HEK293T (cell line): ENCODE measurements around the gene ZSWIM3.

Experiments
- CTCF ChIA-PET: fragments of 350-600 bp; formaldehyde crosslinking; extraction: SDS; loops from one replicate; lab custom pipeline; 2021; ENCODE audit warnings: antibody characterized with exemption, inconsistent platforms; lab: Yijun Ruan, JAX
- POLR2A ChIA-PET: fragments of 350-600 bp; formaldehyde crosslinking; extraction: SDS; loops from one replicate; lab custom pipeline; 2020; ENCODE audit warnings: antibody characterized with exemption, inconsistent platforms; lab: Yijun Ruan, JAX
- DNase-seq: peaks from one replicate; pipeline ENCODE4 v3.0.0; 2012; ENCODE audit warnings: mixed read lengths; ENCODE audit errors: extremely low spot score
- ARNT ChIP-seq: fragments of 450-650 bp; IDR thresholded peaks from 2 replicates; pipeline ENCODE4 v1.6.1; 2017; ENCODE audit warnings: mild to moderate bottlenecking
- BHLHE40 ChIP-seq: fragments of 450-650 bp; IDR thresholded peaks from 2 replicates; pipeline ENCODE4 v1.6.1; 2016; ENCODE audit warnings: mild to moderate bottlenecking, moderate library complexity, borderline replicate concordance
- CTBP1 ChIP-seq: fragments of 450-650 bp; IDR thresholded peaks from 2 replicates; pipeline ENCODE4 v1.6.1; 2016; ENCODE audit warnings: borderline replicate concordance
- ELF4 ChIP-seq: fragments of 450-650 bp; IDR thresholded peaks from 2 replicates; pipeline ENCODE4 v1.6.1; 2017; ENCODE audit warnings: antibody characterized with exemption
- FOXA1 ChIP-seq: fragments of 450-650 bp; IDR thresholded peaks from 2 replicates; pipeline ENCODE4 v1.6.1; 2016; ENCODE audit warnings: mild to moderate bottlenecking
- FOXK2 ChIP-seq: fragments of 450-650 bp; IDR thresholded peaks from 2 replicates; pipeline ENCODE4 v1.6.1; 2016; ENCODE audit warnings: mild to moderate bottlenecking
- FOXM1 ChIP-seq: fragments of 450-650 bp; IDR thresholded peaks from 2 replicates; pipeline ENCODE4 v1.6.1; 2017; ENCODE audit warnings: mild to moderate bottlenecking, borderline replicate concordance
- HDGF ChIP-seq: fragments of 450-650 bp; IDR thresholded peaks from 2 replicates; pipeline ENCODE4 v1.6.1; 2017; ENCODE audit warnings: antibody characterized with exemption, borderline replicate concordance
- L3MBTL2 ChIP-seq: fragments of 450-650 bp; conservative IDR thresholded peaks from 2 replicates; pipeline ENCODE4 v1.6.1; 2016; ENCODE audit warnings: mild to moderate bottlenecking
- LEF1 ChIP-seq: fragments of 450-650 bp; IDR thresholded peaks from 2 replicates; pipeline ENCODE4 v1.6.1; 2017; ENCODE audit warnings: mild to moderate bottlenecking, borderline replicate concordance
- NFRKB ChIP-seq: fragments of 450-650 bp; IDR thresholded peaks from 2 replicates; pipeline ENCODE4 v1.6.1; 2016; ENCODE audit warnings: mild to moderate bottlenecking, moderate library complexity
- PKNOX1 ChIP-seq: fragments of 450-650 bp; IDR thresholded peaks from 2 replicates; pipeline ENCODE4 v1.6.1; 2016
- SP1 ChIP-seq: fragments of 450-650 bp; IDR thresholded peaks from 2 replicates; pipeline ENCODE4 v1.6.1; 2017
- SUZ12 ChIP-seq: fragments of 450-650 bp; IDR thresholded peaks from 2 replicates; pipeline ENCODE4 v1.6.1; 2016; ENCODE audit warnings: mild to moderate bottlenecking
- TARDBP ChIP-seq: fragments of 450-650 bp; IDR thresholded peaks from 2 replicates; pipeline ENCODE4 v1.6.1; 2016
- ZNF384 ChIP-seq: fragments of 450-650 bp; IDR thresholded peaks from 2 replicates; pipeline ENCODE4 v1.6.1; 2016

The ZSWIM3 gene

GRCh38 chr20:45887346-45887715 is 29.9 kb downstream of the ZSWIM3 start, which contains the start of gene SPATA25:
SPATA25 (minus strand) TSS chr20:45887622; CDS start chr20:45887590, 32 bp downstream.
- POLR2A ChIA-PET: no interaction called here
- CTCF ChIA-PET: no interaction called here
- no peak for DNase-seq
- no peak for TF ChIP-seq L3MBTL2
- no peak for TF ChIP-seq NFRKB
- no peak for TF ChIP-seq TARDBP
- no peak for TF ChIP-seq BHLHE40
- TF ChIP-seq FOXK2: no peak
- no peak for TF ChIP-seq SP1
- TF ChIP-seq ZNF384: no peak
- TF ChIP-seq ELF4: no peak
- no peak for TF ChIP-seq CTBP1
- no peak for TF ChIP-seq FOXM1
- TF ChIP-seq PKNOX1: no peak
- no peak for TF ChIP-seq HDGF
- TF ChIP-seq FOXA1: no peak
- TF ChIP-seq SUZ12: no peak
- TF ChIP-seq ARNT: no peak
- no peak for TF ChIP-seq LEF1

GRCh38 chr20:45888681-45889080 is 31.3 kb downstream of the ZSWIM3 start:
- TF ChIP-seq BHLHE40: no peak
- no peak for TF ChIP-seq ELF4
- TF ChIP-seq LEF1: no peak
- no peak for TF ChIP-seq FOXK2
- TF ChIP-seq PKNOX1: no peak
- TF ChIP-seq FOXM1: no peak
- no peak for TF ChIP-seq FOXA1
- no peak for TF ChIP-seq CTBP1
- no peak for TF ChIP-seq SUZ12
- TF ChIP-seq L3MBTL2: no peak
- no peak for TF ChIP-seq SP1
- ChIA-PET CTCF (no interaction called here), POLR2A (interaction anchor here (1.0 to 5.6 kb wide), 2 partner anchors 7 to 46 kb away, joined by 3 to 30 read pairs; partner anchors contain the start of gene ZSWIM1)
- no peak for DNase-seq

- ChIA-PET POLR2A (interaction anchor here (0.7 to 5.6 kb wide), 4 partner anchors 8 to 57 kb away, joined by 3 to 30 read pairs (median 4); partner anchors contain the start of genes SNX21 and ZSWIM1), CTCF (interaction anchor here (0.5 kb wide), 1 partner anchor 38 kb away, joined by 4 read pairs; no protein-coding TSS in a partner anchor)
- no peak for TF ChIP-seq ARNT
- no peak for TF ChIP-seq NFRKB
- TF ChIP-seq FOXA1: no peak
- TF ChIP-seq ZNF384: no peak
- TF ChIP-seq L3MBTL2: no peak
- no peak for TF ChIP-seq FOXK2
- TF ChIP-seq HDGF: no peak
- no peak for TF ChIP-seq BHLHE40
- TF ChIP-seq SUZ12: no peak
- no peak for TF ChIP-seq CTBP1
- no peak for TF ChIP-seq SP1
- no peak for TF ChIP-seq ELF4
- no peak for TF ChIP-seq LEF1
- TF ChIP-seq PKNOX1: no peak
- TF ChIP-seq TARDBP: no peak
- no peak for TF ChIP-seq FOXM1
- DNase-seq: no peak
Observed at GRCh38 chr20:45890077-45890984, 32.9 kb downstream of the ZSWIM3 start.

- no peak for TF ChIP-seq FOXK2
- TF ChIP-seq FOXM1: peak; percentile 79; the same call in 1 of the 2 replicates
- TF ChIP-seq ARNT: 0 out of 2 replicates have a peak, but pooled peaks have one; percentile 33
- TF ChIP-seq NFRKB: 0 out of 2 replicates have a peak, but pooled peaks have one; percentile 15
- TF ChIP-seq ELF4: peak; percentile 63
- peak; percentile 92 for TF ChIP-seq L3MBTL2
- DNase-seq: peak; percentile 89
- CTCF ChIA-PET: no interaction called here
Observed at GRCh38 chr20:45890985-45891983, 33.9 kb downstream of the ZSWIM3 start, which contains the start of the genes CTSA and NEURL2. CTSA (plus strand) TSS chr20:45891335; CDS start chr20:45891569, 234 bp downstream. NEURL2 (minus strand) TSS chr20:45891208; CDS start chr20:45890991, 217 bp downstream.

More at GRCh38 chr20:45890985-45891983, 33.9 kb downstream of the ZSWIM3 start, which contains the start of the genes CTSA and NEURL2:
- POLR2A ChIA-PET: interaction anchor here (0.6 to 5.6 kb wide), 5 partner anchors 9 to 58 kb away, joined by 3 to 30 read pairs (median 4); partner anchors contain the start of genes SNX21 and ZSWIM1
